Mesenteric fat pad (tissue), 1 donor: Measurements from ENCODE around the gene RAX2. TPM values are rescaled to one million over a fixed set of nuclear protein-coding genes. Genes with fewer than 3 reads are reported as not detected.

Experiments used
- DNase-seq: peaks from one replicate; pipeline ENCODE4 v3.0.0-alpha.2; 2020; ENCODE audit warnings: low spot score
- total RNA-seq: library from RNA; stranded (reverse); fragmentation: NEBNext Ultra II Directional; extraction: Animal tissue kit (Norgen Biotek cat#: 25700); gene quantifications from one replicate; pipeline ENCODE4 v1.2.1, GENCODE V29; 2021
- donor health status: DM: yes; HTN: yes; CAD: no.

RAX2 gene
- total RNA-seq, 1 donor from 2014 or later, result not detected

DNA sequence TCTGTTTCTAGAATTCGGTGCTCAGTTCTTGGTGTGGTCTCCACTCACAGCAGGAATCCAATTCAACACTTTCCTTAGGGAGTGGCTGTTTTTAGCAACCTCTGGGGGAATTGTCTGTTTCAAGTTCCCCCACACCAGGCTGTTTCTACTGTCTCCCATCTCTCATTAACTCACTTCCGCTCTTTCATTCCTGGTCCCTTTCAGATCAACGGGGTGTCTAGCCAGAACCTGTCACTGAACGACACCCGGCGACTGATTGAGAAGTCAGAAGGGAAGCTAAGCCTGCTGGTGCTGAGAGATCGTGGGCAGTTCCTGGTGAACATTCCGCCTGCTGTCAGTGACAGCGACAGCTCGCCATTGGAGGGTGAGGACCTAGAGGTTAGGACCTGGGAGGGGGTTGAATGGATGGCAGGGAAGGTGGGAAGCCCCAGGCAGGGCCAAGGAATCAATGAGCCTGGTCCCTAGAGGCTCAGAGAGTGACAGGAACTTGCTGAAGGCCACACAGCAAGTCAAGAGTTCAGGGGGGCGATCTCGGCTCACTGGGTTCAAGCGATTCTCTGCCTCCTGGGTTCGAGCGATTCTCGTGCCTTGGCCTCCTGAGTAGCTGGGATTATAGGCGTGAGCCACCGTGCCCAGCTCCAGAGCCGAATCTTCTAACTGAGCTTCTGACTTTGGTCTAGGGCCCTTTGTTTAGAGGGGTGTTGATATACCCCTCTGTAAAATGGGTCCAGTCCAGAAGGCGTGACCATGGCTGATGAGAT is 38.3 kb downstream of the RAX2 start:
- DNase-seq, result no peak

DNA sequence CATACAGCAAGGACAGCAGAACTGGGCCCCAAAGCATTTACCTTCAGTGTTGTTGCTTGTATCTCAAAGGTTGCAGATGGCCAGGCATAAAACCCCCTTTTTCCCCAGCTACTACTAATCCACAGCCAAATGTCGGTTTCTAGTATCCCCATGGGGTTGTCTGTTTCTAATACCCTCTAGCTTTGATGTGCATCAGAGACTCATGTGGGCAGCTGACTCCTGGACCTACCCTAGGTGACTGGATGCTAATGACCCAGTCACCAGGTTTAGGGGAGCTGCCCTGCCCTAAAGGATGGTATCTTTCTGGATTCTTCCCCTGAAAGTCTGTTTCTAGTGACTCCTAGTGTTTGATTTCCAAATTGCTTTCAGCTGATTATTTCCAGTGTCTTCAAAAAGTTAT is 39.9 kb downstream of the RAX2 start:
- no peak for DNase-seq

DNA sequence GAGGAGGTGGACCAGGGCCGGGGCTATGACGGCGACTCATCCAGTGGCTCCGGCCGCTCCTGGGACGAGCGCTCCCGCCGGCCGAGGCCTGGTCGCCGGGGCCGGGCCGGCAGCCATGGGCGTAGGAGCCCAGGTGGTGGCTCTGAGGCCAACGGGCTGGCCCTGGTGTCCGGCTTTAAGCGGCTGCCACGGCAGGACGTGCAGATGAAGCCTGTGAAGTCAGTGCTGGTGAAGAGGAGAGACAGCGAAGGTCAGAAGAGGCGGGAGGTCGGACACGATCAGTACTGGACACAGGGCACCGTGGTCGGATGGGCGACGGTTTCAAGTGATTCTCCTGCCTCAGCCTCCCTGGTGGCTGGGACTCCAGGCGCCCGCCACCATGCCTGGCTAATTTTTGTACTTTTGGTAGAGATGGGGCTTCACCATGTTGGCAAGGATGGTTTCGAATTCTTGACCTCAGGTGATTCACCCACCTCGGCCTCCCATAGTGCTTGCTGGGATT is 41.5 kb downstream of the RAX2 start:
- no peak for DNase-seq

DNA sequence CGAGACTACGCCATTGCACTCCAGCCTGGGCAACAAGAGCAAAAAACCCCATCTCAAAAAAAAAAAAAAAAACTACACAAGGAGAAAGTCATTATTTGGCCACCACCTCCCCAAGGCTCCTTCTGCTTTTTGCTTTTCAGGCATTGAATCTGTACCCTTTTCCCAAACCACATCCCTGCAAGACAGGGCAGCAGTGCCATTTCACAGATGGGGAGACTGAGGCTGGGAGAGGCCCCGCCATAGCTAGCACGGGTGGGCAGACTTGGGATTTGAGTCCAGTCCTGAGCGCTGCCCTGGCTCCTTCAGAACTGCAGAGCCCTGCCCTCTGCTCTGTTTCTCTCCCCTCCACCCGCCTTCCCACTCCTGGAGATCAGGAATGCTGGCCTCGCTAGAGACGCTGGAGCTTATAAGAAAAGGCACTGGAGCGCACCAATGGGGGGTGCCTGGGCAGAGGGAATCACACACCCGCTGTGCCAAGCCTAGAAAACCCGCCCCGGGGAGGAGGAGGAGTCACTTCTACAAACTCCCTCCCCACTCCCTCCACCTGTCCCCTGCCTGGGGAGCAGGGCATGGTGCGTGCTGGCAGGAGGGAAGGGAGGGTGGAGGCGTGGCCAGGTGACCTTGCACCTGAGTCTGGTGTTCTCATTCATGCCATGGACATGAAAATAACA is 46.3 kb downstream of the RAX2 start:
- DNase-seq, result no peak

DNA sequence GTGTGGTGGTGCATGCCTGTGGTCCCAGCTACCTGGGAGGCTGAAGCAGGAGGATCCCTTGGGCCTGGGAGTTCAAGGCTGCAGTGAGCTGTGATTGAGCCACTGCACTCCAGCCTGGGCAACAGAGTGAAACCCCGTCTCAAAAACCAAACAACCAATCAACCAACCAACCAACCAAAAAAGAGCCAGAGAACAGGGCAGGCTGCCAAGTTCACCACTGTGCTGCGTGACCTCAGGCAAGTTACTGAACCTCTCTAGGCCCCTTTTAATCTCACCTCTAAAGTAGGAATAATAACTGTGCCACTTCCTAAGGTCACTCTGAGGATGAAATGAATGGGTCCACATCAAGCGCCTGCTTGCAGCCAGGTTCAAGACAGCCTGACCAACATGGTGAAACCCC is 46.9 kb downstream of the RAX2 start:
- DNase-seq, result no peak

DNA sequence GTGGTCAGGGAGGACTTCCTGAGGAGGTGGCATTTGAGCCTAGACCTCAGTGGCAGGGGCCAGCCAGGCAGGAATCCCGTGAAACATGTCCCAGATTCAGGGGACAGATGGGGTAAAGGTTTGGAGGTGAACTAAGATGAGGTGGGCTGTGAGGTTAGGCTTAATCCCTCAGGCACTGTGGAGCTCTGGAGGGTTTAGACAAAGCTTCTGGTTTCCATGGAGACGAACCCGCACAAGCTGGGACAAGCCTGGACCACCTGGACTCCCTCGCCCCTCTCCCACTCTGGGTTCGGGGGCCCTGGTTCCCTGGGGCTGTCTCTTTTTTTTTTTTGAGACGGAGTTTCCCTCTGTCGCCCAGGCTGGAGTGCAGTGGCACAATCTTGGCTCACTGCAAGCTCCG is 48.1 kb downstream of the RAX2 start:
- no peak for DNase-seq

DNA sequence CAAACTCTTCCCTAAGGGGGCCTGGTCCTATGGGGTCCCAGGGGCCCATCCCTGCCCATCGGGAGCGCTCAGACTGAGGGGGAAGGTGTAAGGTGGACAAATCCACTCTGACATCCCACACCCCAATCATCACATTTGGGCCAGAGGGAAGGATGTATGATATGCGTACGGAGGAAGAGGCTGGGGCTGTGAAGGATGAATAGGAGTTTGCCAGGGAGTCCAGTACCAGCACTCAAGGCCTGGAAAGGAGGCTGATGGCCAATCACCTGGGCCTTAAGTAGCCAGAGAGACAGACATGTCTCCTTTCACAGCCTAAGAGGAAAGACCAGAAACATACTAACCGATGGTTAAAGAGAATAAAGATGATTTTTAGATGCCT is 48.9 kb downstream of the RAX2 start:
- no peak for DNase-seq

DNA sequence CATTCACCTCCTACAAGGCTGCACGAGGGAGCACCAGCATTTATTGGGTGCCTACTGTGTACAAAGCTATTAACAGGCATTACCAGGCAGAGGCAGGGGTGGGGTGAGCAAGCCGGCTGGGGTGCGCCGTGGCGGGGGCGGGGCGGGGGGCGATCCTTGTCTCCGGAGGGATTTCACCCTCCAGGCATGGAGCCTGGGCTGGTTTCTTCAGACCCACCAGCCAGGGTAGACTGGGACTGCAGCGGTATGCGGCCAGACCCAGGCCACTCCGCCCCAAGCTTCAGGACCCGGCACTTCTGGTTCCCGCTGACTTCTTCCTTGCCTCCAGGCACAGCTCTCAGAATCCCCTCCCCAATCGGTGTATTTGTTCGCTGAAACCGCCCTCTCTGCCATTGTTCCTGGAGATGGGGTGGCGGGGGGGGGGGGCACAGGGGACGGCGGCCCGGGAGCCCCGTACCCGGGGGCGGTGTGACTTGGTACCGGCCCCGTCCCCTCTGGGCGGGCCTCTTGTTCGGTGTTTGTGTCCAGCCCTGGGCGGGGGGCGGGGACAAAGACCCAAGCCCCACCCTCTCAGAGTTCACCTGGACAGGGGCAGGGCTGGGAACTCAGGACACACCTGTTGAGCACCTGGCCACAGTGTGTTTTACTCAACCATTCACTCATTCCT is 49.5 kb downstream of the RAX2 start:
- DNase-seq, result no peak

DNA sequence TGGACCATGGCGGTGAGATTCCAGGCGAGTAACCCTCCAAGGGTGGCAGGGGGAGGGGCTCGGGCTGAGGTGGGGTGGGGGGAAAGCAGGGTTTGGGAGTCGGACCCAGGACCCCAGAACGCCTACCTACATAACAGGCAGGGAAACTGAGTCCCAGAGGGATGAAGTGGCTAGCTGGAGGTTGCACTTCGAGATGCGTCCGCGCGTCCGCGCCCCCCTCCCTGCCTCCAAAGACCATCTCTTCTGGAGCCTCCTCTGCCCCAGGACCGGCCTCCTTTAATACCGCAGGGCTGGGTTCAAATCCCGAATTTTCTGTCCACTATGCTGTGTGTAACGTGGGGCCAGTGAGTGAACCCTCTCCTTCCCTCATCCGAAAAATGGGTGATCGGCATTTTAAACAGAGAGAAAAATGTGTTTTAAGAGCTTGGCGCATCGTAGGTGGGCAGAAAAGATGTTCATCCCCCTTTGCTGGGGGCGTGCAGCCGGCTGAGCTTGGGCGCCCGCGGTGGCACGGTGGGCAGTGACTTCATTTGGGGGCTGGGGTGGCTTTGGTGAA is 50.1 kb downstream of the RAX2 start:
- DNase-seq, result no peak

DNA sequence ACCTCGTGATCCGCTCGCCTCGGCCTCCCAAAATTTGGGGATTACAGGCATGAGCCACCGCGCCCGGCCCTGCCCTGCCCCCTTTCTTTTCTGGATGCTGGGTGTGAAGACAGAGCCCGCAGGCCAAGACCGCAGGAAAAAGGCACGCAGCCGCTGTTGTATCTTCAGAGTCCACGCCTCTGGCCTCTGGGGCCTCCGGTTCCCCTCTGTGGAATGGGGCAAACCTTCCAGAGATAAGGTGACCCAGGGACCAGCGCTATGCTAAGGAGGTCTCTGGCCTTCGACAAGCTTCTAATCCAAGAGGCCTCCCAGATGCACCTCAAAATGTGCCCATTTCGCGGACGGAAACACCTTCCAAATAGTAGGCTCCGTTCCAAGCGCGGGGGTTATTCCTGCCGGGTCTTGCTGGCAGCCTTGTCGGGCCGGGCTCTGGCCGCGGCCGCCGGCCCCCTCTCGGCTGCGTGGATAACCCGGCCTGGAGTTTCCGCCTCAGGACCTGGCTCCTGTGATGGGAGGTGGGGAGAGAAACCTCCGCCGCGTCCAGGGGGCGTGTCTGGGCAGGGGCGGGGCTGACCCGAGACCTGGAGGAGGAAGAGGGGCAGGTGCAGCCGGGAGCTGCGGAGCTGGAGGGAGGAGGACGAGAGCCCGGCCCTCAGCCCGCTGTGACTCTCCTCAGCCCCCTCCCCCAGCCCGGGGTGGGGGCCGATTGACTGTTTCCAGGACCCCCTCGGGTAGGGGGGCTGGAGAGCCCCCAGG is 50.7 kb downstream of the RAX2 start:
- DNase-seq, result peak; percentile 95

DNA sequence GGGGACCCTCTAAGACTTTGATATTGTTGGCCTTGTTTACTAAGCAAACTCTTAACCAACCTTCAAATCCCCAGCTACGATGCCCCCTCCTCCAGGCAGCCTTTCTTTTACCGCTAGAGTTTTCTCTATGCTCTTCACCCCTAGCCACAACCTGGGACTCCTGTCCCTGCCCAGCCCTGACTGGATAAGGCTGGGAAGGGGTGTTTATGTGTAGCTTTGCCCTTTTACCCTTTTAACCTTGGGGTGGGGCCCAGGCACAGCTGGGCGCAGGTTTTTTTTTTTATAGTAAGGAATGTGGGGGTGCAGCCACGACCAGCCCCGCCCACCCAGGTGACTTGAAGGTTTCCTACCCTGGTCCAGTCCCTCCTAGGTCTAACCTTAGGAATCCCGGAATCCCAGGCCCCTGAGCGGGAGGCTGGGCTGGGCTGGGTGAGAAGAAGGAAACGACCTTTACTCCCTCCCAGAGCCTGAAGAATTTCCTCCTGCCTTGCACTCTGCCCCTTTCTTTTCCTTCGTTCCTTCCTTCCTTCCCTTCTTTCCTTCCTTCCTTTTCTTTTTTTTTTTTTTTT is 51.6 kb downstream of the RAX2 start:
- DNase-seq, result no peak

DNA sequence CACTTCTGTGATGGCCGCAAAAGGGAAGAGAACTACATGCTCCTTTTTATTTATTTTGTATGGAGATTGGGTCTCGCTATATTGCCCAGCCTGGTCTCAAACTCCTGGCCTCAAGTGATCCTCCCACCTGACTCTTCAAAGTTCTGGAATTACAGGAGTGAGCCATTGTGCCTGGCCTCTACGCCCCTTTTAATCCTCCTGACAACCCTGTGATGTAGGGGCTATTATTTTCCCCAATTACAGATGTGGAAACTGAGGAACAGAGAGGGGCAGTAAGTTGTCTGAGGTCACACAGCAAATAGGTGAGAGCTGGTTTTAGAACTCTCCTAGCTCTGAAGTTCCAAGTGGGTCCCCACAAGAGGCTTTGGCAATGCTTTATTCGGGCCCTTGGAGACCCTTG is 52.2 kb downstream of the RAX2 start:
- DNase-seq, result no peak

Other genes starting within 250 kb of the RAX2 start
- gene TEKTIP1, start 233.1 kb downstream of the RAX2 start, total RNA-seq, result 0.51 TPM
- gene MFSD12, start 214.6 kb downstream of the RAX2 start, total RNA-seq, result 63.1 TPM
- 55.1 TPM for gene HMG20B, start 199.3 kb downstream of the RAX2 start, total RNA-seq
- gene GIPC3, start 186.8 kb downstream of the RAX2 start, total RNA-seq, result 1.8 TPM
- gene TBXA2R, start 165.4 kb downstream of the RAX2 start, total RNA-seq, result 5.4 TPM
- gene CACTIN, start 145.4 kb downstream of the RAX2 start, total RNA-seq, result 18.9 TPM
- gene PIP5K1C, start 71.8 kb downstream of the RAX2 start, total RNA-seq, result 40.0 TPM
- gene TJP3, start 63.8 kb downstream of the RAX2 start, total RNA-seq, result 0.39 TPM
- 12.1 TPM for gene APBA3, start 10.5 kb downstream of the RAX2 start, total RNA-seq
- 72.7 TPM for gene MRPL54, start 9.5 kb downstream of the RAX2 start, total RNA-seq
- 3.3 TPM for gene MATK, start 14.2 kb upstream of the RAX2 start, total RNA-seq
- not detected for gene ZFR2, start 96.8 kb upstream of the RAX2 start, total RNA-seq
- not detected for gene ATCAY, start 108.5 kb upstream of the RAX2 start, total RNA-seq
- not detected for gene NMRK2, start 160.8 kb upstream of the RAX2 start, total RNA-seq
- 56.5 TPM for gene DAPK3, start 198.9 kb upstream of the RAX2 start, total RNA-seq
- 2,131 TPM for gene EEF2, start 213.2 kb upstream of the RAX2 start, total RNA-seq
- 17.9 TPM for gene PIAS4, start 235.5 kb upstream of the RAX2 start, total RNA-seq